Activated naive CD4-positive, alpha-beta T cell treated with Interleukin-2 at 50 U/mL for 16 hours (primary cell): ENCODE data around the gene CD79A.
"Not testable (repeated sequence)": the region's sequence is repeated elsewhere in the genome, so short reads cannot be mapped to it uniquely, and the experiment has no call there.

Source experiments
- DNase-seq: peaks from one replicate; pipeline ENCODE4 v3.0.0-alpha.2; 2020

Gene CD79A

GRCh38 chr19:41906916-41907680 lies 30.0 kb downstream of the CD79A start:
- DNase-seq = no peak

- DNase-seq = no peak
These were observed 31.0 kb downstream of the CD79A start for GRCh38 chr19:41907994-41908615.

GRCh38 chr19:41908724-41909464 lies 31.8 kb downstream of the CD79A start:
- no peak for DNase-seq

GRCh38 chr19:41909706-41910105 lies 32.6 kb downstream of the CD79A start:
- DNase-seq = no peak

GRCh38 chr19:41910240-41910991 lies 33.3 kb downstream of the CD79A start:
- DNase-seq = no peak

GRCh38 chr19:41910992-41911888 lies 34.2 kb downstream of the CD79A start:
- no peak for DNase-seq

- no peak for DNase-seq
These were observed 35.0 kb downstream of the CD79A start for GRCh38 chr19:41911889-41912731.

GRCh38 chr19:41912899-41913537 lies 35.9 kb downstream of the CD79A start:
- DNase-seq = no peak

GRCh38 chr19:41913538-41914423 lies 36.7 kb downstream of the CD79A start:
- DNase-seq = no peak

- not testable (repeated sequence) for DNase-seq
These were observed 37.4 kb downstream of the CD79A start for GRCh38 chr19:41914424-41914834.

GRCh38 chr19:41915021-41915775 lies 38.1 kb downstream of the CD79A start:
- DNase-seq = no peak

GRCh38 chr19:41915776-41916414 lies 38.8 kb downstream of the CD79A start:
- DNase-seq = no peak

GRCh38 chr19:41917676-41918075 lies 40.6 kb downstream of the CD79A start:
- DNase-seq = no peak

GRCh38 chr19:41918095-41918494 lies 41.0 kb downstream of the CD79A start:
- no peak for DNase-seq

GRCh38 chr19:41918653-41919244 lies 41.7 kb downstream of the CD79A start:
- DNase-seq = no peak

GRCh38 chr19:41919948-41920712 lies 43.1 kb downstream of the CD79A start:
- DNase-seq = no peak
